GM12891 (cell line): Measurements from ENCODE around the gene LPIN1.
A peak's percentile ranks its signal among the peaks of the same experiment; 100 is the strongest.

Experiments used
- DNase-seq: peaks from one replicate; pipeline ENCODE4 v3.0.0; 2011; ENCODE audit warnings: low spot score; ENCODE audit not compliant: insufficient read length
- FAIRE-seq: peaks from 2 replicates; lab custom pipeline; 2011; peaks lifted over from hg19 to GRCh38; lab: Jason Lieb, UNC
- PAX5 ChIP-seq: IDR thresholded peaks from 2 replicates; pipeline ENCODE4 v1.6.1; 2011; ENCODE audit warnings: low read length, moderate library complexity, mild to moderate bottlenecking; ENCODE audit not compliant: insufficient read depth, severe bottlenecking
- POLR2A ChIP-seq: IDR thresholded peaks from 2 replicates; pipeline ENCODE4 v1.6.1; 2011; ENCODE audit warnings: low read depth, low read length, control low read depth
- POLR2AphosphoS5 ChIP-seq: IDR thresholded peaks from 2 replicates; pipeline ENCODE4 v1.6.1; 2011; ENCODE audit warnings: low read depth, low read length, control low read depth
- POU2F2 ChIP-seq: IDR thresholded peaks from 2 replicates; pipeline ENCODE4 v1.6.1; 2011; ENCODE audit warnings: low read depth, mild to moderate bottlenecking, control low read depth, low read length, moderate library complexity
- SPI1 ChIP-seq: IDR thresholded peaks from 2 replicates; pipeline ENCODE4 v1.6.1; 2011; ENCODE audit warnings: low read depth, low read length, control low read depth
- TAF1 ChIP-seq: IDR thresholded peaks from 2 replicates; pipeline ENCODE4 v1.6.1; 2011; ENCODE audit warnings: low read depth, low read length, control low read depth

LPIN1 gene

GRCh38 chr2:11778923-11779757 lies 32.7 kb downstream of the LPIN1 start:
- peak; percentile 86 for FAIRE-seq
- DNase-seq: peak; percentile 72
- TF ChIP-seq POLR2A (no peak), PAX5 (no peak), POU2F2 (no peak), POLR2AphosphoS5 (no peak), TAF1 (no peak), SPI1 (no peak)

- no peak for FAIRE-seq
- DNase-seq: no peak
- no peak for TF ChIP-seq POLR2AphosphoS5
- no peak for TF ChIP-seq POU2F2
- TF ChIP-seq SPI1: no peak
- no peak for TF ChIP-seq PAX5
- TF ChIP-seq POLR2A: no peak
- TF ChIP-seq TAF1: no peak
These were observed 35.2 kb downstream of the LPIN1 start for GRCh38 chr2:11781602-11782001.

- TF ChIP-seq TAF1 (no peak), POLR2AphosphoS5 (no peak), SPI1 (no peak), POU2F2 (no peak)
- FAIRE-seq: no peak
- DNase-seq: no peak
These were observed 37.8 kb downstream of the LPIN1 start for GRCh38 chr2:11784280-11784679.

- DNase-seq (peak; percentile 61), FAIRE-seq (peak; percentile 9)
- no peak for TF ChIP-seq POU2F2
- no peak for TF ChIP-seq POLR2AphosphoS5
- TF ChIP-seq POLR2A: no peak
- TF ChIP-seq SPI1: no peak
- no peak for TF ChIP-seq TAF1
- TF ChIP-seq PAX5: no peak
These were observed 38.5 kb downstream of the LPIN1 start for GRCh38 chr2:11784747-11785610.

GRCh38 chr2:11785611-11785940 lies 39.1 kb downstream of the LPIN1 start:
- FAIRE-seq (no peak), DNase-seq (no peak)
- no peak for TF ChIP-seq SPI1
- TF ChIP-seq POU2F2: no peak
- TF ChIP-seq POLR2A: no peak
- no peak for TF ChIP-seq TAF1
- TF ChIP-seq PAX5: no peak
- TF ChIP-seq POLR2AphosphoS5: no peak

GRCh38 chr2:11786191-11786590 lies 39.8 kb downstream of the LPIN1 start:
- FAIRE-seq (no peak), DNase-seq (no peak)
- TF ChIP-seq POU2F2 (no peak), TAF1 (no peak), POLR2A (no peak)

GRCh38 chr2:11786592-11786991 lies 40.2 kb downstream of the LPIN1 start:
- DNase-seq (no peak), FAIRE-seq (no peak)
- TF ChIP-seq TAF1: no peak
- TF ChIP-seq POU2F2: no peak
- no peak for TF ChIP-seq PAX5
- TF ChIP-seq SPI1: no peak
- no peak for TF ChIP-seq POLR2A
- no peak for TF ChIP-seq POLR2AphosphoS5

- DNase-seq: no peak
- FAIRE-seq: no peak
- no peak for TF ChIP-seq POLR2A
These were observed 41.6 kb downstream of the LPIN1 start for GRCh38 chr2:11787991-11788390.

GRCh38 chr2:11788461-11789124 lies 42.2 kb downstream of the LPIN1 start:
- no peak for TF ChIP-seq POU2F2
- TF ChIP-seq POLR2AphosphoS5: no peak
- no peak for TF ChIP-seq TAF1
- TF ChIP-seq PAX5: no peak
- no peak for TF ChIP-seq SPI1
- no peak for TF ChIP-seq POLR2A
- FAIRE-seq (no peak), DNase-seq (no peak)
